ENCODE measurements around the gene GIPR.

- TF ChIP-seq REST (IDR thresholded peaks at IDR 0.05; ENCODE audit: insufficient read depth in 1 of 2, low read depth in 2 of 2, low read length in 2 of 2) (no peak), POLR2AphosphoS5 (IDR thresholded peaks at IDR 0.05; ENCODE audit: low read depth, low read length) (peak; percentile 54; the same call in 1 of the 2 replicates)
Measured at GRCh38 chr19:45667620-45668341, at the start of gene GIPR.

Data from PFSK-1 (cell line).